ENCODE data around the gene IRX4.

DNA sequence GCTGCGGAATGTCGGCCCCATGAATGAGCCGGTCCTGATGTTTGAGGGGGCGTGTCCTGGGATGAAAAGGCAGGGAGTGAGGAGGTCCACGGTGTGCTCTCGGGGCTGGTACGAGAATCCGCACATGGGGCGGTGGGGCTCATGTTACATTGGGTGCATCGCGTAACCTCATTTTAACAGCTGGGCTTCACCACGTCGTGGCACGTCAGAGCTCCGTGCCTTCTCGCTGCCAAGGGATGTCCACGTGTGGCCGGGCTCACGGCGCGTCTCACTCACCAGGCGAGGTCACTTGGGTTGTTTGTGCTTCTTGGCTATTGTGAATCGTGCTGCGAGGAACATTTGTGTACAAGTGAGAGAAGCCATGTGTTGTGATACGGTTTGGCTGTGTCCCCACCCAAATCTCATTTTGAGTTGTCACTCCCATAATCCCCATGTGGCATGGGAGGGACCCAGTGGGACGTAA is 29.1 kb upstream of the IRX4 start:
- TF ChIP-seq POLR2AphosphoS5 (IDR thresholded peaks at IDR 0.05; ENCODE audit: borderline replicate concordance, low read depth, low read length) (no peak), EZH2 (IDR thresholded peaks at IDR 0.05) (no peak), FOXP2 (optimal IDR thresholded peaks at IDR 0.05; ENCODE audit: control extremely low read depth, extremely low read length, insufficient read depth) (no peak)
